OCI-LY7 (cell line): ENCODE measurements around the gene VPS13C. TPM values are rescaled to one million over a fixed set of nuclear protein-coding genes. Genes with fewer than 3 reads are reported as not detected.
"Not testable (repeated sequence)": the region's sequence is repeated elsewhere in the genome, so short reads cannot be mapped to it uniquely, and the experiment has no call there.

Experiments used
- BruUV-seq: library from RNA; stranded (reverse); fragments of 400-500 nt; replicated peaks from 2 replicates; lab custom pipeline; 2021; lab: Mats Ljungman, UMichigan
- CTCF ChIA-PET: fragments of 300-600 bp; sonication (Branson Sonifier 250); formaldehyde crosslinking; loops from one replicate; lab custom pipeline; 2022; ENCODE audit warnings: antibody characterized with exemption; ENCODE audit not compliant: unreplicated experiment; lab: Charles Lee
- POLR2A ChIA-PET: fragments of 300-600 bp; sonication (Branson Sonifier 250); formaldehyde crosslinking; loops from one replicate; lab custom pipeline; 2022; ENCODE audit warnings: antibody characterized with exemption; lab: Charles Lee
- DNase-seq: peaks from one replicate; pipeline ENCODE4 v3.0.0-alpha.2; 2015; ENCODE audit warnings: low spot score
- H2AFZ ChIP-seq: fragments of 200-600 bp; sonication (generic), shearing (Covaris generic); 2 replicates; pipeline ENCODE4 v1.6.1; 2014; ENCODE audit warnings: mild to moderate bottlenecking, antibody characterized with exemption, low read length, moderate library complexity
- H3K27ac ChIP-seq: fragments of 200-600 bp; sonication (generic); 2 replicates; pipeline ENCODE4 v1.5.1; 2014; ENCODE audit warnings: mixed run types, low read depth, mild to moderate bottlenecking, moderate library complexity, low read length, inconsistent platforms; ENCODE audit not compliant: poor library complexity, severe bottlenecking
- H3K36me3 ChIP-seq: fragments of 200-600 bp; sonication (generic); 2 replicates; pipeline ENCODE4 v1.6.1; 2014; ENCODE audit warnings: mild to moderate bottlenecking, antibody characterized with exemption, low read length, moderate library complexity, mixed read lengths; ENCODE audit not compliant: insufficient read depth
- H3K4me1 ChIP-seq: fragments of 200-600 bp; sonication (generic); 2 replicates; pipeline ENCODE4 v1.5.1; 2014; ENCODE audit warnings: mild to moderate bottlenecking, low read length; ENCODE audit not compliant: insufficient read depth, poor library complexity, severe bottlenecking
- H3K4me2 ChIP-seq: fragments of 200-600 bp; sonication (generic); 2 replicates; pipeline ENCODE4 v1.6.1; 2014; ENCODE audit warnings: mild to moderate bottlenecking, low read length
- H3K4me3 ChIP-seq: fragments of 200-600 bp; sonication (generic); 2 replicates; pipeline ENCODE4 v1.5.1; 2014; ENCODE audit warnings: mild to moderate bottlenecking, low read depth, low read length; ENCODE audit not compliant: poor library complexity, severe bottlenecking
- H3K79me2 ChIP-seq: fragments of 200-600 bp; sonication (generic); 2 replicates; pipeline ENCODE4 v1.6.1; 2016; ENCODE audit warnings: low read depth, mild to moderate bottlenecking, low read length, moderate library complexity, mixed read lengths; ENCODE audit not compliant: insufficient read depth
- H3K9me2 ChIP-seq: fragments of 200-600 bp; sonication (generic); 2 replicates; pipeline ENCODE4 v1.6.1; 2016; ENCODE audit warnings: mild to moderate bottlenecking, low read length, mixed read lengths; ENCODE audit not compliant: insufficient read depth
- H3K9me3 ChIP-seq: fragments of 200-600 bp; sonication (generic); 2 replicates; pipeline ENCODE4 v1.6.1; 2014; ENCODE audit warnings: mild to moderate bottlenecking, mixed run types, low read length, mixed read lengths
- H4K20me1 ChIP-seq: fragments of 200-600 bp; sonication (generic); 2 replicates; pipeline ENCODE4 v1.6.1; 2014; ENCODE audit warnings: mild to moderate bottlenecking, antibody characterized with exemption, low read length, moderate library complexity, mixed read lengths; ENCODE audit not compliant: insufficient read depth
- CTCF ChIP-seq: fragments of 200-600 bp; sonication (generic); conservative IDR thresholded peaks from 2 replicates; pipeline ENCODE4 v1.5.1; 2014; ENCODE audit warnings: mild to moderate bottlenecking, antibody characterized with exemption, low read length, moderate library complexity, mixed read lengths
- EZH2phosphoT487 ChIP-seq: fragments of 200-600 bp; sonication (generic); IDR thresholded peaks from 2 replicates; pipeline ENCODE4 v1.6.1; 2018; ENCODE audit warnings: low read depth, borderline replicate concordance, mild to moderate bottlenecking, mixed run types, antibody characterized with exemption, low read length, moderate library complexity, mixed read lengths
- intact Hi-C: fragments of 100-400 bp; cut with micrococcal nuclease; formaldehyde crosslinking; loops from one replicate; pipeline ENCODE4 v1.10.0; 2022; ENCODE audit not compliant: unreplicated experiment
- total RNA-seq, 2 experiments: library from RNA; depleted of rRNA in 1 of 2; stranded (reverse); fragments of >200 nt in 1 of 2; shearing (Covaris generic) in 1 of 2; gene quantifications; 2 replicates each; pipeline ENCODE4 v1.2.3, GENCODE V29; 2014 to 2022

VPS13C gene
- total RNA-seq, 2 experiments from 2014 or later, result 44.4 to 60.6 TPM

- H3K9me3 ChIP-seq, result no peaks in the 10 kb centered on the region
- H2AFZ ChIP-seq, result no peak overlapping the region
- H3K27ac ChIP-seq, result no peak overlapping the region
- TF ChIP-seq EZH2phosphoT487 (no peak), CTCF (no peak)
- intact Hi-C loops, result no loop called here
- peaks cover 15% of the 10 kb centered on the region for H4K20me1 ChIP-seq
- H3K4me3 ChIP-seq, result no peak overlapping the region
- H3K4me1 ChIP-seq, result peaks cover 15% of the 10 kb centered on the region
- no peaks in the 10 kb centered on the region for H3K9me2 ChIP-seq
- DNase-seq, result no peak
- BruUV-seq, result no TSS peak
- CTCF ChIA-PET, result no interaction called here
- 0 out of 2 replicates have a peak overlapping the region, but pooled peaks have one; percentile 11 for H3K4me2 ChIP-seq
- peaks cover 51% of the 10 kb centered on the region for H3K79me2 ChIP-seq
- POLR2A ChIA-PET, result interaction anchor here (0.9 kb wide), 1 partner anchor 146 kb away, joined by 3 read pairs; no protein-coding TSS in a partner anchor
- H3K36me3 ChIP-seq, result 0 out of 2 replicates have a peak, but pooled peaks cover 4% of the 10 kb centered on the region
Observed at GRCh38 chr15:62052713-62053112, 7.5 kb downstream of the VPS13C start.

GRCh38 chr15:62051166-62051565 lies 9.1 kb downstream of the VPS13C start:
- H3K79me2 ChIP-seq, result peaks cover 58% of the 10 kb centered on the region
- CTCF ChIA-PET, result no interaction called here
- no peaks in the 10 kb centered on the region for H3K9me3 ChIP-seq
- no peak overlapping the region for H3K4me3 ChIP-seq
- no peak overlapping the region for H3K27ac ChIP-seq
- H3K9me2 ChIP-seq, result no peaks in the 10 kb centered on the region
- no peak overlapping the region for H2AFZ ChIP-seq
- BruUV-seq, result no TSS peak
- H4K20me1 ChIP-seq, result peaks cover 11% of the 10 kb centered on the region
- no peak overlapping the region for H3K4me2 ChIP-seq
- intact Hi-C loops, result no loop called here
- H3K4me1 ChIP-seq, result peaks cover 27% of the 10 kb centered on the region
- TF ChIP-seq EZH2phosphoT487 (no peak), CTCF (no peak)
- no peaks in the 10 kb centered on the region for H3K36me3 ChIP-seq
- POLR2A ChIA-PET, result interaction anchor here (0.7 kb wide), 2 partner anchors 12 to 563 kb away, joined by 3 to 5 read pairs; no protein-coding TSS in a partner anchor
- no peak for DNase-seq

GRCh38 chr15:62050115-62050514 lies 10.1 kb downstream of the VPS13C start:
- Histone ChIP-seq H3K36me3 (no peaks in the 10 kb centered on the region), H3K4me2 (no peak overlapping the region), H3K79me2 (peaks cover 65% of the 10 kb centered on the region), H3K4me3 (no peak overlapping the region), H3K27ac (no peak overlapping the region), H4K20me1 (peaks cover 11% of the 10 kb centered on the region), H2AFZ (no peak overlapping the region), H3K9me3 (no peaks in the 10 kb centered on the region), H3K4me1 (peaks cover 33% of the 10 kb centered on the region), H3K9me2 (no peaks in the 10 kb centered on the region)
- POLR2A ChIA-PET, result no interaction called here
- no peak for DNase-seq
- no peak for TF ChIP-seq CTCF
- no TSS peak for BruUV-seq
- CTCF ChIA-PET, result no interaction called here
- intact Hi-C loops, result no loop called here

GRCh38 chr15:62048254-62048653 lies 12.0 kb downstream of the VPS13C start:
- DNase-seq, H3K9me3 ChIP-seq, intact Hi-C loops, H4K20me1 ChIP-seq, CTCF ChIA-PET, BruUV-seq, H3K9me2 ChIP-seq, H3K4me3 ChIP-seq, H2AFZ ChIP-seq, H3K27ac ChIP-seq, H3K4me2 ChIP-seq, POLR2A ChIA-PET, H3K36me3 ChIP-seq: not testable (repeated sequence)
- Histone ChIP-seq H3K79me2 (peaks cover 61% of the 10 kb centered on the region), H3K4me1 (peaks cover 27% of the 10 kb centered on the region)
